GM19328 (cell line): ENCODE results near the gene INCA1.
A peak's percentile ranks its signal among the peaks of the same experiment; 100 is the strongest.
"Not testable (repeated sequence)": the region's sequence is repeated elsewhere in the genome, so short reads cannot be mapped to it uniquely, and the experiment has no call there.

Source experiments
- ATAC-seq: cut with Tn5 transposase; IDR thresholded peaks from one replicate; pipeline ENCODE4 v1.9.1; 2021; ENCODE audit warnings: mild to moderate bottlenecking, moderate library complexity; ENCODE audit not compliant: unreplicated experiment

The INCA1 gene, protein sequence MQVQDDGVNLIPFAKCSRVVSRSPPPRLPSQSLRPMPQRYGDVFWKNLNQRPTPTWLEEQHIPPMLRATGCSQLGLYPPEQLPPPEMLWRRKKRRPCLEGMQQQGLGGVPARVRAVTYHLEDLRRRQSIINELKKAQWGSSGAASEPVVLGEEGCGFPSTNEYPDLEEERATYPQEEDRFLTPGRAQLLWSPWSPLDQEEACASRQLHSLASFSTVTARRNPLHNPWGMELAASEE

DNA sequence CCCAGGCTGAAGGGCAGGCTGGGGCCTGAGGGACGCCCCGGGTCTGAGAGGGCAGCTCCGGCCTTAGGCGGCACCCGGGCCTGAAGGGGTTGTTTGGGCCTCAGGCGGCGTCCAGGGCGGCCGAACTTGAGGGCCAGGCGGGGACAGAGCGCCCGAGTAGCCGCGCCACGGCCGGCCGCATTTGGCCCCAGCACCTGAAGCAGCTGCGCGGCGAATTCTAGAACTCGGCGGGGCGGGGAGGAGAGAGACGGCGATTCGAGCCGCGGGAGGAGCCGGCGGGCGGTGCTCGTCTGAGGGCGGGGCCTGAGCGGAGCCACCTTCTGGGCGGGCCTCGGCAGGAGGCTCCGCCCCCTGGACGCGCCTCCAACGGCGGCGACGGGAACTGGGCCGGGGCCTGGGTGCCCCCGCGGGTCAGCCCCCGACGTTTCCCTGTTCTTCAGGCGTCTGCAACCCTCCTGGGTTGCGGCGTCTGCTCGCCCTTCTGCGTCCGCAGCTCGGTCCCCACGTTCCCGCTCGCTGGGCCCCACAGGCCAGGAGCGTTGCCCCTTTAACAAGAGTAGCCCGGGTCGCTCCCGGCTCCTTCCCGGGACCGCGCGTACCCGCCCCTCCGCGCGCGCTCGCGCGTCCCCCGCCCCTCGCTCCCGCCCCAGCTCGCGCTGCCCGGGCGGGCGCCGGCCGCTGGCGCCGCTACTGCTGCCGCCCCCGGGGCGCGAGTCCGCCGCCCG lies at the start of gene INCA1, which contains the start of gene KIF1C:
Gene INCA1 (minus strand): TSS at position 221 of the 725 bp plus-strand sequence. CDS start 3,085 bp downstream, outside the sequence.
Gene KIF1C (plus strand): TSS at position 649 of the 725 bp plus-strand sequence. CDS start 2,297 bp downstream, outside the sequence.
- peak; percentile 80 for ATAC-seq

DNA sequence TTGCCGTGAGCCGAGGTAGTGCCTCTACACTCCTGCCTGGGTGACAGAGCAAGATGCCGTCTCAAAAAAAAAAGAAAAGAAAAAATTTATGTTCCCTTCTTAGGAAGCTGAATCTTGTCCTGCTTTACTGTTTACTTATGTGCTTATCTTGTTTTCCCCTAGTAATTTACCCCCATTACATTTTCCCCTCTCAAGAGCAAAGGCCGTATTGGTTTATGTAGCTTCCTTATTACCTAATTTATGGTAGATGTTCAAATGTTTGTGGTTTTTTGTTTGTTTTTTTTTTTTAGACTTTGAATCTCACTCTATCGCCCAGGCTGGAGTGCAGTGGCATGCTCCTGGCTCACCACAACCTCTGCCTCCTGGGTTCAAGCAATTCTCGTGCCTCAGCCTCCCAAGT lies 48.2 kb upstream of the INCA1 start:
- no peak for ATAC-seq

DNA sequence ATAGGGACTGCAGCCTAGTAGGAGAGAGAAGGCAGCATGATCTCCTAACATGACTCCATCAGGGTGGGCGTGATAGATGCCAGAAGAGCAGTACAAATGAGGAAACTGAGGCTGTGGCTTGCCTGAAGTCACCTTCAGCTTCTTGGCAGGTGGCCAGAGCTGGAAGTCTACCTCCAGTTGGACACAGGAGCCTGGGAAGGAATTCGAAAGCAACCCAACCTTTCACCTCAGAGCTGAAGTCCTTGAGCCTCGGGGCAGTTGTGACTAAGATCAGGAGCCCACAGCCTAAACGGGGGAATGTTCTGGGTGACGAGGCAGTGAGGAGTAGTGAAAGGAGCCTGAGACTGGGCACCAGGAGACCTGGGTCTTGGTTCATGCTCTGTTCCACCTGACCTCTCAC lies 47.3 kb upstream of the INCA1 start:
- ATAC-seq = no peak

DNA sequence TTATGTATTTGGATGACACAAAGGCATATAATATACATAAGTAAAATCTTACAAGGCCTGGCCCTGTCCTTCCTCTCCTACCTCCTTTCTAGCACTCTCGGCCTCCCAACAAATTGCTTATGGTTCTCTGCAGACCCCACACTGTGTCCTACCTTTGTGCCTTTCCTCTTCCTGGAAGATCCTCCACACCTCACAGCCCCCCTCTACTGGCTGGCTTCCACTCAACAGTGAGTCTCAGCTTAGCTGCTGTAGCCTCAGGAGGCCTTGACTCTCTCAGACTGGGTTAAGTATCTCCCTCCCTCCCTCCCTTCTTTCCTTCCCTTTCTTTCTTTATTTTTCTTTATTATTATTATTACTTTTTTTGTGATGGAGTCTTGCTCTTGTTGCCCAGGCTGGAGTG lies 46.2 kb upstream of the INCA1 start:
- no peak for ATAC-seq

DNA sequence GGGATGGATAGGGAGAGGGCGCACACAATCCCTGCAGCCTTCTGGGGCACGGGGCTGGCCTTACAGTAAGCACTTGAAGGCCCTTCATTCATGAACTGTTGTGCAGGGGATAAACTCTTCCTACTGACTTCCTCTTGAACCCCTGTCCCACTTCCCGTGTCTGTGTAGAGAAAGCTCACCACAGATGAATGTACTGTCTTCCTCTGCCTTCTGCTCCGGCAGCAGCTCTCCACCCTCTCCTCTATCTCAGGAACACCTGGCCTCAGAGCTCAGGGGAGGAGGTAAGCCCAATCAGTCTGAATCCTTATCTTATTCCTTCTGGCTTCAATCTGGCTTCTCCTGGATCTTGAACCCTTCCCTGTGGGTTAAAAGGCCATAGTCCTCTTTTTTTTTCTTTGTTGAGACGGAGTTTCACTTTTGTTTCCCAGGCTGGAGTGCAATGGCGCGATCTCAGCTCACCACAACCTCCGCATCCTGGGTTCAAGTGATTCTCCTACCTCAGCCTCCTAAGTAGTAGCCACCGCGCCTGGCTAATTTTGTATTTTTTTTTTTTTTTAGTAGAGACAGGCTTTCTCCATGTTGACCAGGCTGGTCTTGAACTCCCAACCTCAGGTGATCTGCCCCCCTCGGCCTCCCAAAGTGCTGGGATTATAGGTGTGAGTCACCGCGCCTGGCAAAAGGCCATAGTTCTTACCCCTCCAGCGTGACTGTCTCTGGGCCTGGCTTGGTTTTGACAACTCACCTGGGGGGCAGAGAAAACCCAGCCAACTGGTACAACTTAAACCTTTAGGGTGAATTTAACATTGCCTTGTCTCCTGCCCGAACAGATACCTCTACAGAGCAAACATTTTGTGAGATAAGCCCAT lies 45.1 kb upstream of the INCA1 start:
- no peak for ATAC-seq

DNA sequence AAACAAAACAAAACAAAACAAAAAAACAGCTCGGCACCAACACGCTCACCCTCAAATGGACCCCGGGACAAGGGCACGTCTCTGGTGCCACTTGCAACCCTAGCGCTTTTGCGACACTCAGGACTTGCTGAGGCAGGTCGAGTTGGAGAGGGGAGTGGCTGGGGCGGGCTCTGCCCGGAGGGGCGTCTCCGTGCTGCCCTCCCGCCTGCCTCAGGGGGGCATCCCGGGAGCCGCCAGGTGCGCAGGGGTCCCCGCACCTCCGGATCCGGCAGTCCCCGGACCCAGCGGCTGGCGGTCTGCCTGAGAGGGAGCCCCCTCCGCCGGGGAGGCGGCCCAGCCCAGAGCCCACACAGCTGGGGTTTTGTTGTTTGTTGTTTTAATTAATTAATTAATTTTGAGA lies 38.0 kb upstream of the INCA1 start, which contains the start of gene SLC52A1:
Gene SLC52A1 (minus strand): TSS at position 112 of the 400 bp plus-strand sequence. CDS start 820 bp downstream, outside the sequence.
- ATAC-seq = no peak

DNA sequence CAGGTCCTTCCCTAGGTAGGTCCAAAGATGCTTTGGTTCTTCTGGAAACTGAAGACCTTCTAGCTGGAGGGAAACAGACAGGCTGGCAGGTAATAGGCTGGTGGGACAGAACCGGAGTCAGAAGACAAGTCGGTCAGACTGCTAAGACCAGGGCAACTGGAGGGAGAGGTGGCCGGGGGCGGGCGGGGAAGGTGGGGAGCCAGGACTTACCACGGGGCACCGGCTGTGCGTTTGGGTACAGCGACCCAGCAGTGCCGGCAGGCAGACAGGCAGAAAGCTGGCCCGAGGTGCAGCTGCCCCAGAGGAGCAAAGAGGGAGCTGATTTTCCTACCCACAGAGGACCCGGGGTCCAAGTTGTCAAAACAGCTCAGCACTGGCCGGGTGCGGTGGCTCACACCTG lies 37.3 kb upstream of the INCA1 start:
- ATAC-seq = no peak

DNA sequence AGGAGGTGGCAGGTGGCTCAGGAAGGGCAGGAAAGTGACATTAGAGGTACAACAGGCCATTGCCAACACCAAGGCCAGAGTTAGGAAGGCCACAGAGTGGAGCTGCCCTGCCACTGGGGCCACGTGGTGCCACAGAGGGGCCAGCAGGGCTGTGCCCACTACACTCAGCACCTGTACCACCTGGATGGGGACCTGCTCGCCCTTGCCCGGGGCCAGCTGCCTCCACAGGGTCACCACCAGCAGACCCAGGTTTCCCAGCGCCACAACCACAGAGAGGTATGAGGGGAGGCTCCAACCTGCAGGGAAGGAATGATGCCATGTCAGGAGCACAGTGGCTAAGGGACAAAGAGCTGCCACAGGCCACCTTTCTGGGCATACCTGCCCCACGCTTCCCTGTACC lies 36.7 kb upstream of the INCA1 start:
- ATAC-seq = no peak

DNA sequence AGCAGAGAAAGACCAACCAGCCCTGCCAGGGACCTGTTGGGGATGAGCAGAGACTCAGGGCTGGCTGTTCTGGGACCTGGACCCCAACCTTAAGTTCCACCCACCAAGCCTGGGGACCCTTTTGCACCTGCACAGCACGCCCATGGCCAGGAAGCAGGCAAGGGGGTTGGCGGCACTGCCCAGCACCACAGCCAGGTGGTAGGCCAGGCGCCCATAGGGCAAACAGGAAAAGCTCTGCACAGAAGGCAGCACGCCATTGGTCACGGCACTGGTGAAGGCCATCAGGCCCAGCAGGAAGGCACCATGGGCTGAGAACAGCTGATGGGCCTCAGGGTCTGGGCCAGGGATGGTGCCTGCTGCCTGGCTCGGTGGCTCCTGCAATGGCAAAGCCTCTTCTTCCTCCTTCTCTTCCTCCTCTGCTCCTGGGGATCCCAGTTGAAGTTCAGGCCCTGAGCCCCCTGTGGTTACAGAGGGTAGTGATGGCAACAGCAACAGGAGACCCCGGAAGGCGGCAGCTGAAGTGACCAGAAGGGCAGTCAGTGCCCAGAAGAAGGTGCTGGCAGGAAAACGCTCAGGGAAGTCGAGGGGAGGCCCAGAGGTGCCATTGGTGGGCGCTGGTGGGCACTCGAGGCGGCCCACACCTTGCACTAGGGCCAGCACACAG lies 36.2 kb upstream of the INCA1 start:
- ATAC-seq = no peak

DNA sequence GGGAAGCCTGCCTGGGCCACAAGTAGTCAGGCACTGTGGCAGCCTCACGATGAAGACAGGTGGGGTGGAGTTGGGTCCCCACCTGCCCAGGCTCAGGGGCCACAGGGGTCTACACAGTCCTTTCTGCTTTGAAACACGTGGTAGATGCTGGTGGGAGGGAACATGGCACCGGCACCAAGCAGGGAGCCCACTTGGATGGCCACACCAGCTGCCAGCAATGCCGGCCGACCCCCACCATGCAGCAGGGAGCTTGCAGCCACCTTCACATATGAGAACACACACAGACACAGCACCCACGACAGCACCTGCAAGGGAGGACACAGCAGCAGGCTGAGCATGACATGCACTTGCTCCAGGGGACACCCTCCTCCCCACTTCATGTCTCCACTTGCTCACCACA lies 35.5 kb upstream of the INCA1 start:
- no peak for ATAC-seq

DNA sequence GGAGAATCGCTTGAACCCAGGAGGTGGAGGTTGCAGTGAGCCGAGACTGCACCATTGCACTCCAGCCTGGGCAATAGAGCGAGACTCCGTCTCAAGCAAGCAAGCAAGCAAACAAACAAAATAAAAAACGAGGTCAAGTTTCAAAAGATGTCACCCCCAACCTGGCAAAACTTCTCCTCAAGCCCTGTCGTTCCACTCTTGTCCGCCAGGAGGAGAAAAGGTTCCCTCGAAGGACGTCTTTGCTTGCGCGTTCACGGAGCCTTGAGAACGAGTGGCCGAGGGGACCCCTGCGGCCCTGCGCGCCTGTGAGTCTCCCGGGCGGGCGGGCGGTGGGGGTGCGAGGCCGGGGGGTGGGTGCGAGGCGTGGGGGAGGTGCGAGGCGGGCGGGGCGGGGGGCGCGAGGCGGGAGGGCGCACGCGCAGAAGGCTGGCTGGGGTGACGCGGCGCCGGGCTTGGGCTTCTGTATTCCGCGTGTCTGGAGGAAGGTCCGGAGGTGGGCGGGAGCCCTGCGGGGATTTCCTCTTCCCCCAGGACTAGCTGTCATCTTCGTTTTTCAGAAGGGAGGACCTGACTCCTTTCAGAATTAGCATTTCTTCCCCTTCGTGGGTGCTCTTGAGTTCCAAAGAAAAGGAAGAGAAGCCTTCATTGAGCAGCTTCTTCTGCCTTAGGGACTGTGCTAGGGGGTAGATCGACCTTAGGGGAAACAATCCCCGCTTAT lies 34.2 kb upstream of the INCA1 start:
- ATAC-seq = no peak

DNA sequence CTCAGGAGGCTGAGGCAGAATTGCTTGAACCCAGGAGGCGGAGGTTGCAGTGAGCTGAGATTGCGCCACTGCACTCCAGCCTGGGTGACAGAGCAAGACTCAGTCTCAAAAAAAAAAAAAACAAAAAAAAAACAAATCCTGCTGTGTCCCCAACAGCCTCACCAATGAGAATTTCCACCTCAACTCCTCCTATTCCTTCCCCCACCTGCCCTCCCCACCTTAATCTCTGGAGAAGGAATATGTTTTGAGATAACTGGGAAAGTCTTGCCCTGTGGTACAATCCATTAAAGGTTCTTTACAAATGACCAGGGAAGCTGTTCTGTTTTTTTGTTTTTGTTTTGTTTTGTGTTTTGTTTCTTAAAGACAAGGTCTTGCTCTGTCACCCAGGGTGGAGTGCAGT lies 32.8 kb upstream of the INCA1 start:
- ATAC-seq = not testable (repeated sequence)

DNA sequence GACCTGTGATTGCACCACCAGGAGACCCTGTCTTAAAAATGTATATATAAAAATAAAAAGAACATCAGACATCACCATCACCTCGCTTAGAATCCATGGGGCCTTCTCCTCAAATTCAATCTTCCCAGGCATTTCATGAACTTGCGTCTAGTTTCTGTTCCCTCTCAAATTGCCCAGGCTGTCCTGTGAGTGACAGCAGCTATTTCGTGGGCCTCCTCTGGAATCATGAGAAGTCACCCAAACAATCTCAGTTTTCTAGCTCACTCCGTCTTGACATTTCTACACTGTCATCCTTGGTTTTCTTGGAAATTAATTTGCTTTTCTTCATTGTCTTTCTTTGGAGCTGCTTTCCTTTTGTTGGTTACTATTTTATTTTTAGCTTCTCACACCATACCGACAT lies 30.6 kb upstream of the INCA1 start:
- no peak for ATAC-seq

DNA sequence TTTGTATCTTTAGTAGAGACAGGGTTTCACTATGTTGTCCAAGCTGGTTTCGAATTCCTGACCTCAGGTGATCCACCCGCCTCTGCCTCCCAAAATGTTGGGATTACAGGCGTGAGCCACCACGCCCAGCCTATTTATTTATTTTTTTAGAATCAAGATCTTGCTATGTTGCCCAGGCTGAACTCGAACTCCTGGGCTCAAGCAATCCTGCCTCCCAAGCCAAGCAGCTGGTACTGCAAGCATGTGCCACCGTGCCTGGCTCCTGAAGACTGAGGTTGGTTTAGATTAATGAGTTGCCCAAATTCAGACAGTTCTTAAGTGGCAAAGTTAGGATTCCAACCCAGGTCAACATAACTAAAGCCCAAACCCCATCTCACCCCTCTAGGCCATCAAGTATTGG lies 30.0 kb upstream of the INCA1 start:
- ATAC-seq = no peak

DNA sequence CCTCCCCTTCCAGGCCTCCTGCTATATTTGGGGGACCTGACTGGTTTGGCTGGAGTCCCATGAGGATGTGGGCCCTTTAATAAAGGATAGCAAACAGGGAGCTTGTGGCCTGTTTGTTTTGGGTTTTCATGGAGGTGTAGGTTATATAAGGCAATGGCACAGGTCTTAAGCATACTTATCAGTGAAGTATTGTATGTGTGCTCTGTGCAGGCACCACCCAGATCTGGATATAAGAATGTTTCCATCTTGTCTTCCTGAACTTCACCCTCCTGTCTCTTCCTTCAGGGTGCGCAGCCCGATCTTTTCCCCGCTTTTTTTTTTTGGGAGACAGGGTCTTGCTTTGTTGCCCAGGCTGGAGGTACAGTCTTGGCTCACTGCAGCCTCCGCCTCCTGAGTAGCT lies 27.3 kb upstream of the INCA1 start:
- no peak for ATAC-seq

DNA sequence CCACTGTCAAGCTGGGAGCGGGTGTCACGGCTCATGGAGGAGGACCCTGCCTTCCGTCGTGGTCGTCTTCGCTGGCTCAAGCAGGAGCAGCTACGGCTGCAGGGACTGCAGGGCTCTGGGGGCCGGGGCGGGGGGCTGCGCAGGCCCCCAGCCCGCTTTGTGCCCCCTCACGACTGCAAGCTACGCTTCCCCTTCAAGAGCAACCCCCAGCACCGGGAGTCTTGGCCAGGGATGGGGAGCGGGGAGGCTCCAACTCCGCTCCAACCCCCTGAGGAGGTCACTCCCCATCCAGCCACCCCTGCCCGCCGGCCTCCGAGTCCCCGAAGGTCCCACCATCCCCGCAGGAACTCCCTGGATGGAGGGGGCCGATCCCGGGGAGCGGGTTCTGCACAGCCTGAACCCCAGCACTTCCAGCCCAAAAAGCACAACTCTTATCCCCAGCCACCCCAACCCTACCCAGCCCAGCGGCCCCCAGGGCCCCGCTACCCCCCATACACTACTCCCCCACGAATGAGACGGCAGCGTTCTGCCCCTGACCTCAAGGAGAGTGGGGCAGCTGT lies 26.3 kb upstream of the INCA1 start:
- no peak for ATAC-seq

DNA sequence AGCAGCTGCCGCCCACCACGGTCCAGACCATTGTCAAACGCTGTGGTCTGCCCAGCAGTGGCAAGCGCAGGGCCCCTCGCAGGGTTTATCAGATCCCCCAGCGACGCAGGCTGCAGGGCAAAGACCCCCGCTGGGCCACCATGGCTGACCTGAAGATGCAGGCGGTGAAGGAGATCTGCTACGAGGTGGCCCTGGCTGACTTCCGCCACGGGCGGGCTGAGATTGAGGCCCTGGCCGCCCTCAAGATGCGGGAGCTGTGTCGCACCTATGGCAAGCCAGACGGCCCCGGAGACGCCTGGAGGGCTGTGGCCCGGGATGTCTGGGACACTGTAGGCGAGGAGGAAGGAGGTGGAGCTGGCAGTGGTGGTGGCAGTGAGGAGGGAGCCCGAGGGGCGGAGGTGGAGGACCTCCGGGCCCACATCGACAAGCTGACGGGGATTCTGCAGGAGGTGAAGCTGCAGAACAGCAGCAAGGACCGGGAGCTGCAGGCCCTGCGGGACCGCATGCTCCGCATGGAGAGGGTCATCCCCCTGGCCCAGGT lies 24.9 kb upstream of the INCA1 start:
- no peak for ATAC-seq

DNA sequence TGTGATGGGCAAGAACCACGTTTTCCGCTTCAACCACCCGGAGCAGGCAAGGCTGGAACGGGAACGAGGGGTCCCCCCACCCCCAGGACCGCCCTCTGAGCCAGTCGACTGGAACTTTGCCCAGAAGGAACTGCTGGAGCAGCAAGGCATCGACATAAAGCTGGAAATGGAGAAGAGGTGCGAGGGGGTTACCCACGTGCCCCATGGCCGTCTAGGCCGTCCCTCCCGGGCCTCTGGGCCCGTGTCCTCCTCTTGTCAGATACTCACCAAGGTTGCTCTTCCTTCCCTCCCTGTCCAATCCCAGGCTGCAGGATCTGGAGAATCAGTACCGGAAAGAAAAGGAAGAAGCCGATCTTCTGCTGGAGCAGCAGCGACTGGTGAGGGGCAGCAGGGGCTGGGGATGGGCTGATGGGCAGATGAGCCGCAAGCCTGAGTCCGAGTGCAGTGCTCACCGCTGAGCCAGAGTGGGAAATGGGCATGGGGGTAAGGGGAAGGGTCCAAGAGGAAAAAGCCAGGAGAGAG lies 23.2 kb upstream of the INCA1 start:
- no peak for ATAC-seq

DNA sequence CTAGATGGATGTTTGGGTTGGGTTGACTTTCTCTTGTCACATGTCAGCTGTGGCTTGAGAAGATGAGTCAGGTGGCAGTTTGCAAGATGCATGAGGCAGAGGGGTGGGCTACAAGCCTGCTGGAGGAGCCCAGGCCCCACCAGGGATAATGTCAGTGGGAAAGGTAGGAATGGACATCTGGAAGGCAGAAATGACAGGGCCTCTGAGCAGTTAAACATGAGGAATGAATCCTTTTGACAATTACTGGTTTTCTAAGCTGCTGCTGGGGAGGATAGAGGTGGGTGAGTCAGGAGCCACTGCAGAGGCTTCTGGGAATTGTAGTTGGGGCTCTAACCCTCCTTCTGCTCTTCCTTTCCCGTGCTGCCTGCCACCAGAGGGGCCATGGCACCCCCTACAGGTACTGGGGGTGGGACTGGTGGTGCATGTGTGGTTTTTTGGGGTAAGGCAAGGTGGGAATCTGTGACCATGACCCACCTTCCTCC lies 22.2 kb upstream of the INCA1 start:
- no peak for ATAC-seq
